ENCODE data around the gene RACGAP1.

DNA sequence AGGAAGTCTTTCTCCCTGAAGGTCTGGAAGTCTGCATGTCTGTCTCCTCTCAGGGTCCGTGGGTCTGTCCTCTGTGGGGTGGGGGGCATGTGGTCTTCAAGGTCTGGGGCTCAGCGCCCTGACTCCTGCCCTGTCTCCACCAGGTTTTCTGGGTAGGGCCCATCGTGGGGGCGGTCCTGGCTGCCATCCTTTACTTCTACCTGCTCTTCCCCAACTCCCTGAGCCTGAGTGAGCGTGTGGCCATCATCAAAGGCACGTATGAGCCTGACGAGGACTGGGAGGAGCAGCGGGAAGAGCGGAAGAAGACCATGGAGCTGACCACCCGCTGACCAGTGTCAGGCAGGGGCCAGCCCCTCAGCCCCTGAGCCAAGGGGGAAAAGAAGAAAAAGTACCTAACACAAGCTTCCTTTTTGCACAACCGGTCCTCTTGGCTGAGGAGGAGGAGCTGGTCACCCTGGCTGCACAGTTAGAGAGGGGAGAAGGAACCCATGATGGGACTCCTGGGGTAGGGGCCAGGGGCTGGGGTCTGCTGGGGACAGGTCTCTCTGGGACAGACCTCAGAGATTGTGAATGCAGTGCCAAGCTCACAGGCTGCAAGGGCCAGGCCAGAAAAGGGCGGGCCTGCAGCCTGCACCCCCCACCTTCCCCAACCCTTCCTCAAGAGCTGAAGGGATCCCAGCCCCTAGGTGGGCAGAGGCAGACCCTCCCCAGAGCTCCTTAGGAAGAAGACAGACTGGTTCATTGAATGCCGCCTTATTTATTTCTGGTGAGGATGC lies 60.3 kb downstream of the RACGAP1 start:
- no peak for TF ChIP-seq EZH2 (IDR thresholded peaks at IDR 0.05; ENCODE audit: insufficient read depth, poor library complexity, severe bottlenecking)
- no peak for TF ChIP-seq EZH2phosphoT487 (IDR thresholded peaks at IDR 0.05; ENCODE audit: insufficient read depth, low read depth)

All from GM23248 (cell line).